Measurements from ENCODE around the gene UEVLD. TPM values are rescaled to one million over a fixed set of nuclear protein-coding genes. Genes with fewer than 3 reads are reported as not detected.

UEVLD gene
- total RNA-seq, 4 donors from 2014 or later: 19.5 to 37.9 (median 35.4) TPM

DNA sequence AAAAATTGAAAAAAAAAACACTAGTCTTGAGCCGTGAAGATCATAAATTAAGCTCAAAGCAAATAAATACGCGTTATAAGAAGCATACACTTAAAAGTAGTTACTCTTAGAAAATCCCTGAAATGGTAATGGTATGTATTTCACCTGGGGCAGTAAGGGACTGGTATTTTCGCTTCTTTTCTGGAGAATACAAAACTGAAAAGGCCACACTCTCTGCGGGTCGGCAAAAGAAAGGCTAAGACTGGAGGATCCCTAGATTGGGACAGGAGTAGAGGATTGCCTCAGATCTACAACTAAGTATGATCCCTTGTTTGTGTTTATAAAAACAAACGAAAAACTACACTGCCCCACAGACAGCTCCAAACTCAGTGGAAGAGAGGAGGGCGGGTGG, 62.4 kb downstream of the UEVLD start:
- no peak for DNase-seq
- intact Hi-C loops (cut with DNase I): no loop called here
- Histone ChIP-seq H3K27me3 (no peaks in the 10 kb centered on the region), H3K27ac (peak overlapping the region; percentile 89 to 93 (median 91)), H3K4me1 (peaks cover 0 to 4% of the 10 kb centered on the region in 2 donors), H3K9me3 (no peaks in the 10 kb centered on the region), H3K36me3 (no peaks in the 10 kb centered on the region), H3K4me3 (replicated peaks in 1 of 3) (peak overlapping the region; percentile 77 to 87 (median 84))
- 1% methylated on average over 8 of the region's 8 CpGs for WGBS, 2 donors
- TF ChIP-seq POLR2A (IDR thresholded peaks at IDR 0.05): no peak
- TF ChIP-seq, protein P1, sequence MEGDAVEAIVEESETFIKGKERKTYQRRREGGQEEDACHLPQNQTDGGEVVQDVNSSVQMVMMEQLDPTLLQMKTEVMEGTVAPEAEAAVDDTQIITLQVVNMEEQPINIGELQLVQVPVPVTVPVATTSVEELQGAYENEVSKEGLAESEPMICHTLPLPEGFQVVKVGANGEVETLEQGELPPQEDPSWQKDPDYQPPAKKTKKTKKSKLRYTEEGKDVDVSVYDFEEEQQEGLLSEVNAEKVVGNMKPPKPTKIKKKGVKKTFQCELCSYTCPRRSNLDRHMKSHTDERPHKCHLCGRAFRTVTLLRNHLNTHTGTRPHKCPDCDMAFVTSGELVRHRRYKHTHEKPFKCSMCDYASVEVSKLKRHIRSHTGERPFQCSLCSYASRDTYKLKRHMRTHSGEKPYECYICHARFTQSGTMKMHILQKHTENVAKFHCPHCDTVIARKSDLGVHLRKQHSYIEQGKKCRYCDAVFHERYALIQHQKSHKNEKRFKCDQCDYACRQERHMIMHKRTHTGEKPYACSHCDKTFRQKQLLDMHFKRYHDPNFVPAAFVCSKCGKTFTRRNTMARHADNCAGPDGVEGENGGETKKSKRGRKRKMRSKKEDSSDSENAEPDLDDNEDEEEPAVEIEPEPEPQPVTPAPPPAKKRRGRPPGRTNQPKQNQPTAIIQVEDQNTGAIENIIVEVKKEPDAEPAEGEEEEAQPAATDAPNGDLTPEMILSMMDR (IDR thresholded peaks at IDR 0.05): no peak

DNA sequence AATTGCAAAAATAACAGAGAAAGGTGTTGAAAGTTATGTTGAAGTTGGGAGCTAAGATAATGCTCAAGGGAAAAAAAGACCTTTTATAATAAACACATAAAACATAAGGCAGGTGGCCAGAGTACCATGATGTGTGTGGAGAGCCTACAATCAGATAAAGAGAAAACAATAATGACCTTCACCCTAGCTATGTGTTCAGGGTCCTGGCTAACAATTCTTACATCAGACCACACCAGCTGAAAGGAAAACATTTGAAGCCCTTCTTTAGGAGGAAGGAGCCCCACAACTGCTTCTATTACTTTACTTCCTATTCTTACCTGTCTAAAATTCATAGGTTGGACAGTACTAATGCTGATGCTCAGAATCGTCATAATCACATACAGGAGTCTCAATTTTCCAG, 64.3 kb downstream of the UEVLD start:
- Histone ChIP-seq H3K36me3 (no peaks in the 10 kb centered on the region), H3K4me1 (peaks cover 0 to 4% of the 10 kb centered on the region in 2 donors), H3K27ac (no peak overlapping the region), H3K4me3 (replicated peaks in 1 of 3) (no peak overlapping the region), H3K27me3 (no peaks in the 10 kb centered on the region), H3K9me3 (no peaks in the 10 kb centered on the region)
- intact Hi-C loops (cut with DNase I): no loop called here
- WGBS, 2 donors: 80 to 94% methylated on average over 1 of the region's 1 CpG
- TF ChIP-seq, protein P1 (IDR thresholded peaks at IDR 0.05): no peak
- no peak for TF ChIP-seq POLR2A (IDR thresholded peaks at IDR 0.05)
- DNase-seq: no peak

DNA sequence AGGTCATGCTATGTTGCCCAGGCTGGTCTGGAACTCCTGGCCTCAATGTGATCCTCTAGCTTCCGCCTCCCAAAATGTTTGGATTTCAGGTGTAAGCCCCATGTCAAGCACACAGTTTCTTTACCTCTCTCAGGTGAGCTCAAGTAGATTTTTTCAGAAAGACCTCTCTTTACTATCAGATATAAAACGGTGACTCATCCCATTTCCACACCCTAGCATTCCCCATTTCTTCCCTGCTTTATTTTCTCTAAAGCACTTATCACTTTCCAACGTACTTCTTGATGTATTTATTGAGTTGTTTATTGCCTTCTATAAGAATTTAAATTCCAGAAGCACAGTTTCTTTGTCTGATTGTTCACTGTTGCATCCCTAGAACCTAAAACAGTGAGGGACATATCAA, 65.5 kb downstream of the UEVLD start:
- Histone ChIP-seq H3K27ac (no peak overlapping the region), H3K4me3 (replicated peaks in 1 of 3) (no peak overlapping the region), H3K4me1 (peaks cover 0 to 4% of the 10 kb centered on the region in 2 donors), H3K36me3 (no peaks in the 10 kb centered on the region), H3K9me3 (no peaks in the 10 kb centered on the region), H3K27me3 (no peaks in the 10 kb centered on the region)
- 94 to 97% methylated on average over 3 of the region's 3 CpGs for WGBS, 2 donors
- intact Hi-C loops (cut with DNase I): no loop called here
- no peak for TF ChIP-seq POLR2A (IDR thresholded peaks at IDR 0.05)
- TF ChIP-seq, protein P1 (IDR thresholded peaks at IDR 0.05): no peak
- no peak for DNase-seq

DNA sequence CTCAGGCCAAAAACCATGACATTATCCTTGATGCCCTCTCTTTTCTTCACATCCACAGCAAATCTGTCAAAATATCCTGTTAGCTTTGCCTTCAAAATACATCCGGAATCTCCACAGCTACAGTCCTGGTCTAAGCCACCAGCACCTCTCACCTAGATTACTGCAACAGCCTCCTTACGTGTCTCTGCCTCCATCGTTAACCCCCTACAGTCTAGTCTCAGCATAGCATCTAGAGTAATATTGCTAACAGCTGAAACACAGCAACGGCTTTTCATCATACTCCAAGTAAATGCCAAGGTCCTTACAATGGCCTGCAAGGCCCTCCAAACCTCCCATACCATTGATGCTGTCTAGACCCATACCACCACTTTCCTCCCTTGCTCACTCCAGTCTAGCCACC, 66.1 kb downstream of the UEVLD start:
- intact Hi-C loops (cut with DNase I): no loop called here
- no peaks in the 10 kb centered on the region for H3K9me3 ChIP-seq
- WGBS, 2 donors: 80 to 82% methylated on average over 4 of the region's 4 CpGs
- peaks cover 0 to 2% of the 10 kb centered on the region in 2 donors for H3K4me1 ChIP-seq
- TF ChIP-seq, protein P1 (IDR thresholded peaks at IDR 0.05): no peak
- DNase-seq: no peak
- no peak overlapping the region for H3K27ac ChIP-seq
- H3K36me3 ChIP-seq: no peaks in the 10 kb centered on the region
- H3K4me3 ChIP-seq (replicated peaks in 1 of 3): no peak overlapping the region
- H3K27me3 ChIP-seq: no peaks in the 10 kb centered on the region

DNA sequence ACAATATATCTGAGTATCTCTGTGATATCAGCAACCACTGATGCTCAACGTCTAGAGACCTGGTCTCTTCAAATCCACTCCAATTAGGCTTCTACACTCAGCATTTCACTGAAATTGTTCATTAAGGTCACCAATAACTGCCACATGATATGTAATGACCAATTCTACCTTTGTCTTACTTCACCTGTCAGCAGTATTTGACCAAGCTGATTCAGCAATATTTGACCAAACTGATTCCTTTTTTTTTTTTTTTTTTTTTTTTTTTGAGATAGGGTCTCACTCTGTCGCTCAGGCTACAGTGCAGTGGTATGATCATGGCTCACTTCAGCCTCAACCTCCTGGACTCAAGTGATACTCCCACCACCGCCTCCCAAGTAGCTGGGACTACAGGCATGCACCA, 67.4 kb downstream of the UEVLD start:
- no peak for DNase-seq
- H3K9me3 ChIP-seq: no peaks in the 10 kb centered on the region
- intact Hi-C loops (cut with DNase I): no loop called here
- WGBS, 2 donors: 94 to 99% methylated on average over 3 of the region's 3 CpGs
- no peaks in the 10 kb centered on the region for H3K36me3 ChIP-seq
- H3K27me3 ChIP-seq: no peaks in the 10 kb centered on the region
- no peak overlapping the region for H3K4me3 ChIP-seq (replicated peaks in 1 of 3)
- H3K4me1 ChIP-seq: no peaks in the 10 kb centered on the region
- H3K27ac ChIP-seq: no peak overlapping the region
- TF ChIP-seq, protein P1 (IDR thresholded peaks at IDR 0.05): no peak
- TF ChIP-seq POLR2A (IDR thresholded peaks at IDR 0.05): no peak
